Smooth muscle cell (in vitro differentiated cells): ENCODE measurements around the gene ERBIN. TPM values are rescaled to one million over a fixed set of nuclear protein-coding genes. Genes with fewer than 3 reads are reported as not detected.
A peak's percentile ranks its signal among the peaks of the same experiment; 100 is the strongest.
"Not testable (repeated sequence)": the region's sequence is repeated elsewhere in the genome, so short reads cannot be mapped to it uniquely, and the experiment has no call there.

Experiments used
- DNase-seq: peaks from one replicate; lab custom pipeline; 2025; ENCODE audit not compliant: unreplicated experiment; lab: John Stamatoyannopoulos, UW
- H2AFZ ChIP-seq: fragments of 200-600 bp; sonication (generic); 2 replicates; pipeline ENCODE4 v1.6.0; 2016; ENCODE audit warnings: antibody characterized with exemption, low read depth, mild to moderate bottlenecking
- H3F3A ChIP-seq: fragments of 200-600 bp; sonication (generic); 2 replicates; pipeline ENCODE4 v1.6.0; 2017; ENCODE audit warnings: antibody characterized with exemption, low read depth
- H3K27ac ChIP-seq: fragments of 200-600 bp; sonication (generic); 2 replicates; pipeline ENCODE4 v1.5.1; 2016; ENCODE audit warnings: low read depth, mild to moderate bottlenecking
- H3K27me3 ChIP-seq: fragments of 200-600 bp; sonication (generic); 2 replicates; pipeline ENCODE4 v1.6.1; 2016; ENCODE audit warnings: low read depth, mild to moderate bottlenecking
- H3K36me3 ChIP-seq: fragments of 200-600 bp; sonication (generic); 2 replicates; pipeline ENCODE4 v1.5.1; 2016; ENCODE audit warnings: low read depth
- H3K4me1 ChIP-seq: fragments of 200-600 bp; sonication (generic); 2 replicates; pipeline ENCODE4 v1.5.1; 2016; ENCODE audit warnings: low read depth
- H3K4me2 ChIP-seq: fragments of 200-600 bp; sonication (generic); 2 replicates; pipeline ENCODE4 v1.6.0; 2016; ENCODE audit warnings: mild to moderate bottlenecking
- H3K4me3 ChIP-seq: fragments of 200-600 bp; sonication (generic); 2 replicates; pipeline ENCODE4 v1.5.1; 2016; ENCODE audit warnings: mild to moderate bottlenecking
- H3K79me2 ChIP-seq: fragments of 200-600 bp; sonication (generic); 2 replicates; pipeline ENCODE4 v1.6.0; 2016; ENCODE audit warnings: low read depth, mild to moderate bottlenecking
- H3K9ac ChIP-seq: fragments of 200-600 bp; sonication (generic); 2 replicates; pipeline ENCODE4 v1.6.0; 2016; ENCODE audit warnings: low read depth
- H3K9me3 ChIP-seq: fragments of 200-600 bp; sonication (generic); replicated peaks from 2 replicates; pipeline ENCODE4 v1.5.1; 2016; ENCODE audit warnings: low read depth
- H4K20me1 ChIP-seq: fragments of 200-600 bp; sonication (generic); 2 replicates; pipeline ENCODE4 v1.6.0; 2016; ENCODE audit warnings: low read depth
- CTCF ChIP-seq: fragments of 200-600 bp; sonication (generic); IDR thresholded peaks from 2 replicates; pipeline ENCODE4 v1.5.1; 2017; ENCODE audit warnings: borderline replicate concordance, mild to moderate bottlenecking, antibody characterized with exemption; ENCODE audit not compliant: insufficient read depth, poor library complexity, severe bottlenecking
- WGBS: methylation state at CpG from one replicate; pipeline ENCODE4 v1.1.7; 2016; ENCODE audit warnings: low lambda C conversion rate; 5-methylcytosine and 5-hydroxymethylcytosine counted together
- polyA plus RNA-seq: library from polyadenylated mRNA; unstranded; fragments of >200 nt; fragmentation: Nextera tagmentation; extraction: Ambion mirVana; gene quantifications from 2 replicates; pipeline ENCODE4 v1.2.1, GENCODE V29; 2016
- total RNA-seq: library from RNA; depleted of rRNA; stranded (reverse); fragments of >200 nt; gene quantifications from 2 replicates; pipeline ENCODE4 v1.2.3, GENCODE V29; 2014

ERBIN gene
- total RNA-seq (75.8 and 80.7 TPM in 2 replicates), polyA plus RNA-seq (16.8 and 18.3 TPM in 2 replicates)

GRCh38 chr5:65926276-65926783, at the start of gene ERBIN:
TSS of gene ERBIN (plus strand) at chr5:65926575. CDS start at chr5:65992719, 66,144 bp downstream.
- TF ChIP-seq CTCF: no peak
- H3K4me2 ChIP-seq: peak within 1 kb of the TSS; percentile 94
- WGBS: 1% methylated on average over 41 of the region's 45 CpGs
- peak within 1 kb of the TSS; percentile 99 for H3K27ac ChIP-seq
- no peaks in the 10 kb centered on the region for H3K27me3 ChIP-seq
- peaks cover 39% of the 10 kb centered on the region for H4K20me1 ChIP-seq
- peak within 1 kb of the TSS; percentile 90 for H3K4me3 ChIP-seq
- peaks cover 45% of the 10 kb centered on the region for H3K79me2 ChIP-seq
- H2AFZ ChIP-seq: peak within 1 kb of the TSS; percentile 84
- H3K9me3 ChIP-seq: no peaks in the 10 kb centered on the region
- peaks cover 23% of the 10 kb centered on the region for H3F3A ChIP-seq
- peaks cover 27% of the 10 kb centered on the region for H3K4me1 ChIP-seq
- peak; percentile 54 for DNase-seq
- no peaks in the 10 kb centered on the region for H3K36me3 ChIP-seq
- peak within 1 kb of the TSS; percentile 98 for H3K9ac ChIP-seq

DNA sequence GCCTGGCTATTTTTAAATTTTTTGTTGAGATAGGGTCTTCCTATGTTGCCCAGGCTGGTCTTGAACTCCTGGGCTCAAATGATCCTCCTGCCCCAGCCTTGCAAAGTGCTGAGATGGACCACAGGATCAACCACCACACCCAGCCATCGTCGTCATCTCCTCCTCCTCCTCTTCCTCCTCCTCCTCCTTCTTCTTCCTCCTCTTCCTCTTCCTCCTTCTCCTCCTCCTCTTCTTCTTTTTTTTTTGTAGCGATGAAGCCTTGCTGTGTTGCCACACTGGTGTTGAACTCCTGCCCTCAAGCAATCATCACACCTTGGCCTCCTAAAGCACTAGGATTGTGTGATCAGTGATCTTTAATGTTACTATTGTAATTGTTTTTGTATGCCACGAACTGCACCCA, 49.4 kb upstream of the ERBIN start:
- H3K27me3 ChIP-seq: no peaks in the 10 kb centered on the region
- H4K20me1 ChIP-seq: no peaks in the 10 kb centered on the region
- H3K4me2 ChIP-seq: no peak overlapping the region
- H3K36me3 ChIP-seq: no peaks in the 10 kb centered on the region
- TF ChIP-seq CTCF: no peak
- H3K27ac ChIP-seq: no peak overlapping the region
- DNase-seq: no peak
- no peaks in the 10 kb centered on the region for H3K9me3 ChIP-seq
- H3K4me3 ChIP-seq: no peak overlapping the region
- H2AFZ ChIP-seq: no peak overlapping the region
- H3K9ac ChIP-seq: no peak overlapping the region
- H3K4me1 ChIP-seq: no peaks in the 10 kb centered on the region
- no peaks in the 10 kb centered on the region for H3F3A ChIP-seq
- 93% methylated on average over 4 of the region's 4 CpGs for WGBS
- no peaks in the 10 kb centered on the region for H3K79me2 ChIP-seq

DNA sequence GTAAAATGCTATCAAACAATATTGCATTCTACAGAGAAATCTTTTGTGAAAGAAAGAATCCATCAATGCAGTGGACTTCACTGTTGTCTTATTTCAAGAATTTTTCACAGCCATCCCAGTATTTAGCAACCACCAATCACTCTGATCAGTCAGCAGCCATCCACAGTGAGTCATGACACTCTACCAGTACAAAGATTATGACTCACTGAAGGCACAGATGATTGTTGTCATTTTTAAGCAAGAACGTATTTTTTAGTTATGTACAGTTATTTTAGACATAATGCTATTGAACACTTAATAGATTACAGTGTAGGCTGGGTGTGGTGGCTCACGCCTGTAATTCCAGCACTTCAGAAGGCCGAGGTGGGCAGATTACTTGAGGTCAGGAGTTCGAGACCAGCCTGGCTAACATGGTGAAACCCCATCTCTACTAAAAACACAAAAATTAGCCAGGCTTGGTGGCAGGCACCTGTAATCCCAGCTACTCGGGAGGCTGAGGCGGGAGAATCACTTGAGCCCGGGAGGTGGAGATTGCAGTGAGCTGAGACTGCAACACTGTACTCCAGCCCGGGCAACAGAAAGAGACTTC, 46.6 kb upstream of the ERBIN start:
- H3K4me1 ChIP-seq, DNase-seq, H3F3A ChIP-seq, H3K4me3 ChIP-seq, H4K20me1 ChIP-seq, H3K79me2 ChIP-seq, H3K27ac ChIP-seq, H3K4me2 ChIP-seq, H3K36me3 ChIP-seq, H2AFZ ChIP-seq, H3K9me3 ChIP-seq, H3K27me3 ChIP-seq, H3K9ac ChIP-seq: not testable (repeated sequence)
- 75% methylated on average over 8 of the region's 8 CpGs for WGBS

- no peak overlapping the region for H3K4me3 ChIP-seq
- H3K4me2 ChIP-seq: no peak overlapping the region
- H3K36me3 ChIP-seq: no peaks in the 10 kb centered on the region
- no peaks in the 10 kb centered on the region for H3K79me2 ChIP-seq
- H2AFZ ChIP-seq: no peak overlapping the region
- no peak for DNase-seq
- no peak for TF ChIP-seq CTCF
- H3K9ac ChIP-seq: no peak overlapping the region
- H3K4me1 ChIP-seq: no peaks in the 10 kb centered on the region
- H4K20me1 ChIP-seq: no peaks in the 10 kb centered on the region
- H3K27ac ChIP-seq: no peak overlapping the region
- no peaks in the 10 kb centered on the region for H3F3A ChIP-seq
- no peaks in the 10 kb centered on the region for H3K9me3 ChIP-seq
- H3K27me3 ChIP-seq: no peaks in the 10 kb centered on the region
- 79% methylated on average over 3 of the region's 3 CpGs for WGBS
Observed at GRCh38 chr5:65880496-65881072, 45.8 kb upstream of the ERBIN start.
